HepG2 (cell line): ENCODE measurements around the gene NCOA6. TPM values are rescaled to one million over a fixed set of nuclear protein-coding genes. Genes with fewer than 3 reads are reported as not detected.

Source experiments
- ATF2 ChIP-seq: sonication (generic); formaldehyde crosslinking; IDR thresholded peaks from 2 replicates; pipeline ENCODE4 v1.4.0; 2020; ENCODE audit warnings: missing genetic modification reagents
- BORCS8-MEF2B ChIP-seq: sonication (generic); formaldehyde crosslinking; IDR thresholded peaks from 2 replicates; pipeline ENCODE4 v1.8.0; 2022; ENCODE audit warnings: mild to moderate bottlenecking, missing genetic modification reagents
- CBX1 ChIP-seq: IDR thresholded peaks from one replicate; pipeline ENCODE4 v1.6.1; 2016; ENCODE audit warnings: antibody characterized with exemption, low read depth
- ELF3 ChIP-seq: IDR thresholded peaks from 2 replicates; pipeline ENCODE4 v1.6.1; 2016; ENCODE audit warnings: missing genetic modification reagents, missing compliant biosample characterization
- HNF4A ChIP-seq: sonication (generic); formaldehyde crosslinking; IDR thresholded peaks from 2 replicates; pipeline ENCODE4 v1.4.0; 2020; ENCODE audit warnings: missing genetic modification reagents
- HNF4G ChIP-seq, 2 experiments: sonication (generic) in 1 of 2; formaldehyde crosslinking in 1 of 2; IDR thresholded peaks; 2 replicates each; pipeline versions ENCODE4 v1.4.0 to v1.6.1; 2011 to 2020; ENCODE audit warnings: borderline replicate concordance in 2 of 2, low read depth in 2 of 2, mild to moderate bottlenecking in 2 of 2, low read length in 1 of 2, missing genetic modification reagents in 1 of 2, moderate library complexity in 1 of 2
- PBX2 ChIP-seq: IDR thresholded peaks from 2 replicates; pipeline ENCODE4 v1.6.1; 2016; ENCODE audit warnings: control low read depth
- PRMT3 ChIP-seq: sonication (generic); formaldehyde crosslinking; IDR thresholded peaks from 2 replicates; pipeline ENCODE4 v1.8.1; 2022; ENCODE audit warnings: low read depth, mild to moderate bottlenecking, moderate library complexity, missing genetic modification reagents, borderline replicate concordance
- PRPF4 ChIP-seq: fragments of 200-400 bp; formaldehyde crosslinking; IDR thresholded peaks from 2 replicates; pipeline ENCODE4 v1.6.1; 2016; ENCODE audit warnings: low read length, low read depth; ENCODE audit not compliant: poor library complexity, severe bottlenecking
- SP5 ChIP-seq: IDR thresholded peaks from 2 replicates; pipeline ENCODE4 v1.6.1; 2016; ENCODE audit warnings: low read depth, borderline replicate concordance
- XBP1 ChIP-seq: sonication (generic); formaldehyde crosslinking; IDR thresholded peaks from 2 replicates; pipeline ENCODE4 v1.5.0; 2020; ENCODE audit warnings: missing genetic modification reagents
- ZBTB38 ChIP-seq: sonication (generic); formaldehyde crosslinking; IDR thresholded peaks from 2 replicates; pipeline ENCODE4 v1.5.1; 2020; ENCODE audit warnings: mild to moderate bottlenecking, missing genetic modification reagents
- ZMYM3 ChIP-seq: sonication (generic); formaldehyde crosslinking; IDR thresholded peaks from 2 replicates; pipeline ENCODE4 v1.5.1; 2020; ENCODE audit warnings: mild to moderate bottlenecking, missing genetic modification reagents
- ZNF18 ChIP-seq: sonication (generic); formaldehyde crosslinking; IDR thresholded peaks from 2 replicates; pipeline ENCODE4 v1.8.0; 2022; ENCODE audit warnings: mild to moderate bottlenecking, missing genetic modification reagents; ENCODE audit not compliant: insufficient replicate concordance
- ZNF205 ChIP-seq: IDR thresholded peaks from 2 replicates; pipeline ENCODE4 v1.6.1; 2018; ENCODE audit warnings: missing biosample characterization, missing genetic modification reagents
- ZNF274 ChIP-seq: sonication (generic); formaldehyde crosslinking; IDR thresholded peaks from 2 replicates; pipeline ENCODE4 v1.5.1; 2020; ENCODE audit warnings: mild to moderate bottlenecking, missing genetic modification reagents
- ZNF432 ChIP-seq: sonication (generic); formaldehyde crosslinking; IDR thresholded peaks from 2 replicates; pipeline ENCODE4 v1.5.0; 2020; ENCODE audit warnings: missing genetic modification reagents, mild to moderate bottlenecking, borderline replicate concordance
- ZNF543 ChIP-seq: sonication (generic); formaldehyde crosslinking; IDR thresholded peaks from 2 replicates; pipeline ENCODE4 v1.4.0; 2020; ENCODE audit warnings: mild to moderate bottlenecking, missing genetic modification reagents
- ZXDC ChIP-seq: sonication (generic); formaldehyde crosslinking; IDR thresholded peaks from 2 replicates; pipeline ENCODE4 v1.5.0; 2020; ENCODE audit warnings: mild to moderate bottlenecking, missing genetic modification reagents
- polyA plus RNA-seq, 8 experiments: library from polyadenylated mRNA; depleted of rRNA in 3 of 8; stranded (reverse) in 7 of 8; unstranded in 1 of 8; fragments of >200 nt; fragmentation: Illumina TruSeq in 4 of 8; extraction: Trizol in 4 of 8; gene quantifications; 2 replicates each; pipeline versions ENCODE4 v1.2.1 to v1.2.3, GENCODE V29; 2011 to 2016; ENCODE audit warnings: low read depth in 4 of 8, missing spikeins in 1 of 8, mixed read lengths in 1 of 8; ENCODE audit not compliant: insufficient read depth in 1 of 8
- total RNA-seq, 5 experiments: library from RNA; depleted of rRNA; stranded (reverse); fragments of >200 nt; fragmentation: Illumina TruSeq; extraction: Trizol; gene quantifications; 2 replicates each; pipeline ENCODE4 v1.2.3, GENCODE V29; 2016; ENCODE audit warnings: low read depth in 1 of 5
- TF ChIP-seq, protein P1 (sequence below): sonication (generic); formaldehyde crosslinking; IDR thresholded peaks from 2 replicates; pipeline ENCODE4 v1.8.0; 2022; ENCODE audit warnings: mild to moderate bottlenecking, missing genetic modification reagents, borderline replicate concordance

NCOA6 gene
- total and polyA plus RNA-seq, 2 of the 13 experiments (the other 11 are each of a cell fraction or from before 2014, with no cell fraction given): 11.2 to 29.3 TPM

GRCh38 chr20:34675993-34676641 lies 149.3 kb downstream of the NCOA6 start (continued):
- TF ChIP-seq ZNF205 (CRISPR knock-in tag) (no peak), PBX2 (CRISPR knock-in tag) (no peak), CBX1 (no peak), XBP1 (no peak), ZNF543 (CRISPR knock-in tag) (peak; percentile 9; the same call in 1 of the 2 replicates), BORCS8-MEF2B (no peak), ZXDC (no peak), ELF3 (CRISPR knock-in tag) (no peak), ZBTB38 (CRISPR knock-in tag) (no peak), PRPF4 (no peak), ZNF274 (CRISPR knock-in tag) (no peak), HNF4A (CRISPR knock-in tag) (no peak), HNF4G (IDR thresholded peaks at IDR 0.05; ENCODE audit: borderline replicate concordance, low read depth, low read length) (peak; percentile 19; the same call in 1 of the 2 replicates), HNF4G (CRISPR knock-in tag; IDR thresholded peaks at IDR 0.05; ENCODE audit: borderline replicate concordance, low read depth) (no peak), ZMYM3 (CRISPR knock-in tag) (no peak), PRMT3 (CRISPR knock-in tag) (no peak), ZNF18 (CRISPR knock-in tag) (peak; percentile 62), ATF2 (CRISPR knock-in tag) (no peak), SP5 (no peak), ZNF432 (no peak)
- TF ChIP-seq, protein P1, sequence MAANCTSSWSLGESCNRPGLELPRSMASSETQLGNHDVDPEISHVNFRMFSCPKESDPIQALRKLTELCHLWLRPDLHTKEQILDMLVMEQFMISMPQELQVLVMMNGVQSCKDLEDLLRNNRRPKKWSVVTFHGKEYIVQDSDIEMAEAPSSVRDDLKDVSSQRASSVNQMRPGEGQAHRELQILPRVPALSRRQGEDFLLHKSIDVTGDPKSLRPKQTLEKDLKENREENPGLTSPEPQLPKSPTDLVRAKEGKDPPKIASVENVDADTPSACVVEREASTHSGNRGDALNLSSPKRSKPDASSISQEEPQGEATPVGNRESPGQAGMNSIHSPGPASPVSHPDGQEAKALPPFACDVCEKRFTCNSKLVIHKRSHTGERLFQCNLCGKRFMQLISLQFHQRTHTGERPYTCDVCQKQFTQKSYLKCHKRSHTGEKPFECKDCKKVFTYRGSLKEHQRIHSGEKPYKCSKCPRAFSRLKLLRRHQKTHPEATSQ (CRISPR knock-in tag): 0 out of 2 replicates have a peak, but pooled peaks have one; percentile 59
